Limb (tissue), 2 donors: Measurements from ENCODE around the gene PAIP2B.

ENCODE experiments used
- DNase-seq, 2 donors: peaks; one replicate each; pipeline ENCODE4 v3.0.0-alpha.2; 2016; ENCODE audit errors: extremely low spot score in 2 of 2

Gene PAIP2B

DNA sequence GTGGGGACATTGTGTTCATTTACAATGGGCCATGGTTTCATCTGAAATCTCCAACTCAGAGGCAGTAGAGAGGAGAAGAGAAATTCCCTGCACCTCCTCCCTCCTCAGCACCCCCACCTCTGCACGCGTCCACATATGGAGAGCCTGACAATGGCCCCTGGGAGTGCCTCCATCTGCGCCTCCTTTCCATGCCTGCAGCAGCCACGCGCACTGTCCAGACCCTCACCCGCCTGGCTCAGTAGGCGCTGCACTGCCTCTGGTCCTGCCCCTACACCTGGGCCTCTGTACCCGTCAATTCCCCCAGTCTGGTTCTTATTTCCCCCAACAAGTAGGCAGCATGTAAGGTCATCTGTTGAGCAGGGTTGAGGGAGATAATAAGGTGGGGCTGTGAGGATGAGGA is 72.6 kb downstream of the PAIP2B start:
- no peak for DNase-seq

- DNase-seq = no peak
Observed at GRCh38 chr2:71153585-71154224, 73.2 kb downstream of the PAIP2B start.

DNA sequence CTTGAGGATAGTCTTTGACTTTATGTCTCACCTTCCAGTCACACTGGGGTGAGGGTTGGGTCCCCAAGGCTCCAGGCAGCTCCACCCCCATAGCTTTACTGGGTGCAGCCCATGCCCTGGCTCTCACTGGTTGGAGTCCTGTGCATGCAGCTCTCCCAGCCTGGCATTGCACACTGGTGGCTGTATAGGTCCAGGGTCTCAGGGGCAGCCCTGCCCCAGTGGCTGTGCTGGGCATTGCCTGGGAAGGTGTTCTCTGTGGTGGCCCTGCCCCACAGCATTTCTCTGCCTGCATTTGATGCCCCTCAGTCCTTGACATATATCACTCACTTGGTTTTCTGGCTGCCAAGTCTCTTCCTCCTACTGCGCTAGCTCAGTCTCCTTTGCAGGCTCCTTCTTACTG is 75.3 kb downstream of the PAIP2B start:
- DNase-seq = no peak

DNA sequence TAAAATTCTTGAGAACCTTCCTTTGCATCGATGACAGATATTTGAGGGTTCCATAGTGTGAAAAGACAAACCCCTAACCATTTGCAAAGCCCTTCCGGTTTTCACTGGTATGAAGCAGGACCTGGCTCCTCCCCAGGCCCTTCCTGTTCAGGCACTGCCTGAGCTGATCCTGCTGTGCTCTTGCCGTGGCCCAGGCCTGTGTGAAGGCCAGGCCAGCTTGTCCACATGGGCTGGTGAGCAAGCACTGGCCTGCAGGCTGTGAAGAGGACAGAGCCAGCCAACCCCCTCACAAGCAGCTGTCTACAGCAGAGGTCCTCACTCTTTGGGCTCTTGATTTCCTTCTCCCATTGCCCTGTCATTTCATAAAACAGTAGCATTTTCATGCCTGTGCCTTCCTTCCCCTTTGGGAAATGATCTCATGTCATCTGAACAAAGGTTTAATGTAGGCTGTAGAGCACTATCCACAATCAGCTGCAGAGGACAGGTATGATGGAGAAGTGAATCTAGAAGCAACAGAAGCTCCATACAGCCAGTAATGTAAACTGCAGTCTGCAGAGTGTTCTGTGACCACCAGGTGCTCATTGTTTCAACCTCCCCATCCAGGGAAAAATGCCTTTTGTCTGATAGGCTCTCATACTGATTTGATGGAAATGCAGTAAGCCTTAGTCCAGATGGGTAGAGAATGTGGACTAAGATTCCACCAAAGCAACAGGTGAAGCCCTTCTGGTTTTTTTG is 76.7 kb downstream of the PAIP2B start:
- no peak for DNase-seq

- no peak for DNase-seq
Observed at GRCh38 chr2:71148506-71149063, 78.3 kb downstream of the PAIP2B start.

DNA sequence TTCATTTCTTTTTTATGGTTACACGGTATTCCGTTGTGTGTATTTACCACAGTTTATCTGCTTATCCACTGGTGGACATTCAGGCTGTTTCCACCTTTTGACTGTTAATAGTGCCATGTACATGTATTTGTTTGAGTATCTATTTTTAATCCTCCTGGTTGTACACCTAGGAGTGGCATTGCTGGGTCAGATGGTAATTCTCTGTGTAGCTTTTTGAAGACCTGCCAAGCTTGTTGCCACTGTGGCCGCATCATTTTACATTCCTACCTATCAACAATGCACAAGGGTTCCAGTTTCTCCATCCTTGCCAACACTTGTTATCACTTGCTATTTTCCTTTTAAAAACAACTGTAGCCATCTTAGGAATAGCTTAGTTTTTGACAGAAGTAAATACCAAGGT is 83.1 kb downstream of the PAIP2B start:
- DNase-seq = no peak

DNA sequence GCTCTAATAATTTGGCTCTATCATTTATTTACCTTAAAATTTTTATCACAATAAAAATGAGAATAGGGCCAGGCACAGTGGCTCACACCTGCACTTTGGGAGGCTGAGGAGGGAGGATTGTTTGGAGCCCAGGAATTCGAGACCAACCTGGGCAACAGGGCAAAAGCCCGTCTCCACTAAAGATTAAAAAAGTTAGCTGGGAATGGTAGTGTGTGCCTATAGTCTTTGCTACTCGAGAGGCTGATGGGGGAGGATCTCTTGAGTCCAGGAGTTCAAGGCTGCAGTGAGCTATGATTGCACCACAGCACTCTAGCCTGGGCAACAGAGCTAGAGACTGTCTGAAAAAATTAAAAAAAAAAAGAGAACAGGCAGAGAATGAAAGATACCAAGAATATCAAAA is 90.7 kb downstream of the PAIP2B start:
- no peak for DNase-seq

DNA sequence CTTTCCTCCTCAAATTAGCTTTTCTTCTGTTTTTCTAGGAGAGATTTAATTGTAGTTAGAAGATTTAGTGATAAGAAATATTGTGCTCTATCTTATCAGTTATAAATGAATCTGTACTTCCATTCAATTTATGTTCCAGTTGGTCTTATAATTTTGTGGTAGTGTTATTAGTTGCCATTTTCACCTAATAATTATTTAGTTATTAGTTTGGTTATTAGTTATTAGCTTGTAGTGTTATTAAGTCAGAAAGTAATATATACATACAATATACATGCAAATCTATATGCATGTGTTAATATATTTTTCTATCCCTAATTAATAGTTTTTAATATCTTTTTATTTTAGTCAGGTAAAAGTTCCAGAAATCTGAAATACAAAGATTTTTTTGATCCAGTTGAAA is 93.3 kb downstream of the PAIP2B start:
- DNase-seq = no peak
